Fibroblast of lung (primary cell): Measurements from ENCODE around the gene ZGPAT. TPM values are rescaled to one million over a fixed set of nuclear protein-coding genes. Genes with fewer than 3 reads are reported as not detected.

Experiments used
- DNase-seq, 2 donors: peaks; one replicate each; pipeline versions ENCODE4 v3.0.0 to v3.0.0-alpha.2; 2010; ENCODE audit warnings: low read depth in 2 of 2
- H2AFZ ChIP-seq: 2 replicates; pipeline ENCODE4 v1.5.1; 2012; ENCODE audit warnings: low read length, control low read depth, inconsistent platforms
- H3K27ac ChIP-seq: 2 replicates; pipeline ENCODE4 v1.5.1; 2011; ENCODE audit warnings: low read length, control low read depth; ENCODE audit not compliant: insufficient read depth
- H3K27me3 ChIP-seq: 2 replicates; pipeline ENCODE4 v1.5.1; 2011; ENCODE audit warnings: mild to moderate bottlenecking, low read length; ENCODE audit not compliant: control insufficient read depth, insufficient read depth
- H3K36me3 ChIP-seq: 2 replicates; pipeline ENCODE4 v1.5.1; 2011; ENCODE audit warnings: low read length; ENCODE audit not compliant: control insufficient read depth, insufficient read depth
- H3K4me1 ChIP-seq: 2 replicates; pipeline ENCODE4 v1.5.1; 2011; ENCODE audit warnings: low read length; ENCODE audit not compliant: control insufficient read depth, insufficient read depth; ENCODE audit errors: extremely low read depth
- H3K4me2 ChIP-seq: 2 replicates; pipeline ENCODE4 v1.5.1; 2011; ENCODE audit warnings: low read length, control low read depth; ENCODE audit not compliant: insufficient read depth; ENCODE audit errors: extremely low read depth
- H3K4me3 ChIP-seq, 4 experiments: fragments of 200-600 bp in 1 of 4; sonication (generic) in 1 of 4; replicated peaks in 1 of 4; 2 replicates each; pipeline ENCODE4 v1.5.1; 2011 to 2016; ENCODE audit warnings: low read length in 4 of 4, low read depth in 3 of 4, mild to moderate bottlenecking in 3 of 4, control low read depth in 2 of 4, inconsistent platforms in 1 of 4, mixed read lengths in 1 of 4; ENCODE audit not compliant: insufficient read depth in 1 of 4; ENCODE audit errors: control extremely low read depth in 1 of 4
- H3K79me2 ChIP-seq: 2 replicates; pipeline ENCODE4 v1.5.1; 2012; ENCODE audit warnings: mild to moderate bottlenecking, low read length, inconsistent platforms; ENCODE audit not compliant: control insufficient read depth, insufficient read depth
- H3K9ac ChIP-seq: 2 replicates; pipeline ENCODE4 v1.5.1; 2011; ENCODE audit warnings: mild to moderate bottlenecking, low read length, control low read depth; ENCODE audit not compliant: insufficient read depth
- H3K9me3 ChIP-seq: 2 replicates; pipeline ENCODE4 v1.5.1; 2012; ENCODE audit warnings: low read depth, low read length; ENCODE audit not compliant: control insufficient read depth, insufficient read depth
- H4K20me1 ChIP-seq: 2 replicates; pipeline ENCODE4 v1.5.1; 2011; ENCODE audit warnings: low read length; ENCODE audit not compliant: control insufficient read depth, insufficient read depth; ENCODE audit errors: extremely low read depth
- CTCF ChIP-seq, 2 donors: IDR thresholded peaks in 1 of 2; conservative IDR thresholded peaks in 1 of 2; 1 replicate in 1 of 2; 2 replicates in 1 of 2; pipeline ENCODE4 v1.5.1; 2011 to 2012; ENCODE audit warnings: low read length in 2 of 2, control low read depth in 1 of 2, inconsistent platforms in 1 of 2, low read depth in 1 of 2, mild to moderate bottlenecking in 1 of 2
- EZH2 ChIP-seq: IDR thresholded peaks from 2 replicates; pipeline ENCODE4 v1.5.1; 2012; ENCODE audit warnings: low read length, control low read depth, mild to moderate bottlenecking; ENCODE audit errors: missing control alignments
- polyA plus RNA-seq, 2 donors: library from polyadenylated mRNA; depleted of rRNA in 1 of 2; stranded (reverse) in 1 of 2; unstranded in 1 of 2; fragments of >200 nt; gene quantifications; 2 replicates each; pipeline ENCODE4 v1.2.1, GENCODE V29; 2011 to 2012; ENCODE audit warnings: missing spikeins in 1 of 2
- total RNA-seq: library from RNA; depleted of rRNA; stranded (reverse); fragments of >200 nt; gene quantifications from 2 replicates; pipeline ENCODE4 v1.2.1, GENCODE V29; 2014

The ZGPAT gene
- total and polyA plus RNA-seq, 2 donors (not counting 1 experiment from before 2014, with no cell fraction given) = 7.6 to 10.7 TPM

- H4K20me1 ChIP-seq = no peaks in the 10 kb centered on the region
- H3K4me3 ChIP-seq = no peak overlapping the region
- no peak for TF ChIP-seq EZH2
- TF ChIP-seq CTCF (conservative IDR thresholded peaks at IDR 0.05 in 1 of 2, IDR thresholded peaks at IDR 0.05 in 1 of 2; ENCODE audit: low read depth in 1 of 2, low read length in 2 of 2) = peak in 1 of 2 donors; percentile 13
- peaks cover 3% of the 10 kb centered on the region for H3K79me2 ChIP-seq
- no peak overlapping the region for H3K9ac ChIP-seq
- H2AFZ ChIP-seq = no peak overlapping the region
- H3K27ac ChIP-seq = peak overlapping the region; percentile 2
- peaks cover 37% of the 10 kb centered on the region for H3K36me3 ChIP-seq
- no peak overlapping the region for H3K4me2 ChIP-seq
- DNase-seq = peak in 1 of 2 donors; percentile 38
- H3K4me1 ChIP-seq = peaks cover 16% of the 10 kb centered on the region
- H3K27me3 ChIP-seq = no peaks in the 10 kb centered on the region
- no peaks in the 10 kb centered on the region for H3K9me3 ChIP-seq
These were observed 15.3 kb upstream of the ZGPAT start for GRCh38 chr20:63692436-63693082.

- no peak for DNase-seq
- H3K9ac ChIP-seq = no peak overlapping the region
- TF ChIP-seq CTCF (conservative IDR thresholded peaks at IDR 0.05 in 1 of 2, IDR thresholded peaks at IDR 0.05 in 1 of 2; ENCODE audit: low read depth in 1 of 2, low read length in 2 of 2) (no peak), EZH2 (no peak)
- no peaks in the 10 kb centered on the region for H4K20me1 ChIP-seq
- H3K4me1 ChIP-seq = peaks cover 14% of the 10 kb centered on the region
- no peak overlapping the region for H3K27ac ChIP-seq
- peaks cover 3% of the 10 kb centered on the region for H3K79me2 ChIP-seq
- no peak overlapping the region for H3K4me3 ChIP-seq
- H2AFZ ChIP-seq = no peak overlapping the region
- H3K27me3 ChIP-seq = no peaks in the 10 kb centered on the region
- no peak overlapping the region for H3K4me2 ChIP-seq
- peaks cover 37% of the 10 kb centered on the region for H3K36me3 ChIP-seq
- no peaks in the 10 kb centered on the region for H3K9me3 ChIP-seq
These were observed 14.6 kb upstream of the ZGPAT start for GRCh38 chr20:63693083-63693732.

- DNase-seq = no peak
These were observed 13.9 kb upstream of the ZGPAT start for GRCh38 chr20:63693733-63694583.

More at GRCh38 chr20:63693733-63694583, 13.9 kb upstream of the ZGPAT start:
- no peak overlapping the region for H3K9ac ChIP-seq
- H3K4me3 ChIP-seq = no peak overlapping the region
- H3K4me1 ChIP-seq = peaks cover 19% of the 10 kb centered on the region
- peaks cover 31% of the 10 kb centered on the region for H3K36me3 ChIP-seq
- no peaks in the 10 kb centered on the region for H4K20me1 ChIP-seq
- no peak overlapping the region for H3K27ac ChIP-seq
- H3K4me2 ChIP-seq = no peak overlapping the region
- H3K9me3 ChIP-seq = no peaks in the 10 kb centered on the region
- TF ChIP-seq EZH2 (no peak), CTCF (conservative IDR thresholded peaks at IDR 0.05 in 1 of 2, IDR thresholded peaks at IDR 0.05 in 1 of 2; ENCODE audit: low read depth in 1 of 2, low read length in 2 of 2) (no peak)
- H3K27me3 ChIP-seq = no peaks in the 10 kb centered on the region
- peaks cover 3% of the 10 kb centered on the region for H3K79me2 ChIP-seq
- H2AFZ ChIP-seq = no peak overlapping the region
